ENCODE data around the gene TRAPPC14.
"Not testable (repeated sequence)": the region's sequence is repeated elsewhere in the genome, so short reads cannot be mapped to it uniquely, and the experiment has no call there.

Gene TRAPPC14

GRCh38 chr7:100158229-100159098 is at the start of gene TRAPPC14:
Gene TRAPPC14 (minus strand): TSS chr7:100158723. CDS start chr7:100158499, 224 bp downstream.
- Mint-ChIP-seq H3K27ac (peak within 1 kb of the TSS; percentile 86), H3K4me1 (peaks cover 42% of the 10 kb centered on the region)

GRCh38 chr7:100204454-100204853 is 45.9 kb upstream of the TRAPPC14 start:
- no peak overlapping the region for H3K27ac Mint-ChIP-seq
- ATAC-seq, result no peak
- H3K4me1 Mint-ChIP-seq, result peaks cover 22% of the 10 kb centered on the region
- H3K27me3 Mint-ChIP-seq, result no peaks in the 10 kb centered on the region
- no peak overlapping the region for H3K4me3 Mint-ChIP-seq
- H3K36me3 Mint-ChIP-seq (ENCODE audit: low read depth), result no peaks in the 10 kb centered on the region
- no peak for DNase-seq
- H3K9me3 Mint-ChIP-seq, result no peaks in the 10 kb centered on the region

More at GRCh38 chr7:100158229-100159098, at the start of gene TRAPPC14:
- DNase-seq, result peak; percentile 97
- peak; percentile 71 for ATAC-seq
- Mint-ChIP-seq H3K27me3 (no peaks in the 10 kb centered on the region), H3K36me3 (ENCODE audit: low read depth) (peaks cover 17% of the 10 kb centered on the region), H3K4me3 (peak within 1 kb of the TSS; percentile 85), H3K9me3 (no peaks in the 10 kb centered on the region)

GRCh38 chr7:100200693-100201092 is 42.2 kb upstream of the TRAPPC14 start:
- ATAC-seq (no peak), DNase-seq (no peak)
- H3K27me3 Mint-ChIP-seq, result no peaks in the 10 kb centered on the region
- no peaks in the 10 kb centered on the region for H3K9me3 Mint-ChIP-seq
- H3K4me3 Mint-ChIP-seq, result no peak overlapping the region
- no peaks in the 10 kb centered on the region for H3K36me3 Mint-ChIP-seq (ENCODE audit: low read depth)
- H3K27ac Mint-ChIP-seq, result no peak overlapping the region
- H3K4me1 Mint-ChIP-seq, result peaks cover 15% of the 10 kb centered on the region

- Mint-ChIP-seq H3K27me3 (no peaks in the 10 kb centered on the region), H3K4me3 (no peak overlapping the region), H3K9me3 (no peaks in the 10 kb centered on the region), H3K27ac (no peak overlapping the region), H3K36me3 (ENCODE audit: low read depth) (no peaks in the 10 kb centered on the region), H3K4me1 (peaks cover 31% of the 10 kb centered on the region)
- DNase-seq (no peak), ATAC-seq (no peak)
These were observed 39.7 kb upstream of the TRAPPC14 start for GRCh38 chr7:100198266-100198665.

GRCh38 chr7:100195901-100196322 is 37.4 kb upstream of the TRAPPC14 start:
- not testable (repeated sequence) for ATAC-seq; H3K4me3 Mint-ChIP-seq; H3K36me3 Mint-ChIP-seq (ENCODE audit: low read depth); H3K9me3 Mint-ChIP-seq; H3K27ac Mint-ChIP-seq; H3K27me3 Mint-ChIP-seq; DNase-seq
- H3K4me1 Mint-ChIP-seq, result peaks cover 49% of the 10 kb centered on the region

- no peak overlapping the region for H3K27ac Mint-ChIP-seq
- H3K4me3 Mint-ChIP-seq, result no peak overlapping the region
- no peaks in the 10 kb centered on the region for H3K9me3 Mint-ChIP-seq
- ATAC-seq (no peak), DNase-seq (no peak)
- no peaks in the 10 kb centered on the region for H3K36me3 Mint-ChIP-seq (ENCODE audit: low read depth)
- H3K4me1 Mint-ChIP-seq, result peaks cover 52% of the 10 kb centered on the region
- H3K27me3 Mint-ChIP-seq, result no peaks in the 10 kb centered on the region
These were observed 36.7 kb upstream of the TRAPPC14 start for GRCh38 chr7:100195222-100195621.

- DNase-seq (no peak), ATAC-seq (no peak)
- Mint-ChIP-seq H3K27me3 (no peaks in the 10 kb centered on the region), H3K36me3 (ENCODE audit: low read depth) (no peaks in the 10 kb centered on the region), H3K27ac (no peak overlapping the region), H3K4me1 (peaks cover 49% of the 10 kb centered on the region), H3K9me3 (no peaks in the 10 kb centered on the region), H3K4me3 (no peak overlapping the region)
These were observed 34.4 kb upstream of the TRAPPC14 start for GRCh38 chr7:100192969-100193368.

- H3K9me3 Mint-ChIP-seq; H3K4me3 Mint-ChIP-seq; ATAC-seq; H3K36me3 Mint-ChIP-seq (ENCODE audit: low read depth); DNase-seq; H3K27me3 Mint-ChIP-seq: not testable (repeated sequence)
- Mint-ChIP-seq H3K4me1 (peaks cover 49% of the 10 kb centered on the region), H3K27ac (peak overlapping the region; percentile 56)
These were observed 33.8 kb upstream of the TRAPPC14 start for GRCh38 chr7:100192281-100192862.

GRCh38 chr7:100191775-100192174 is 33.3 kb upstream of the TRAPPC14 start:
- DNase-seq, result no peak
- H3K4me1 Mint-ChIP-seq, result peaks cover 49% of the 10 kb centered on the region
- peak overlapping the region; percentile 56 for H3K27ac Mint-ChIP-seq
- H3K36me3 Mint-ChIP-seq (ENCODE audit: low read depth), result no peaks in the 10 kb centered on the region
- no peaks in the 10 kb centered on the region for H3K9me3 Mint-ChIP-seq
- no peak for ATAC-seq
- H3K27me3 Mint-ChIP-seq, result no peaks in the 10 kb centered on the region
- no peak overlapping the region for H3K4me3 Mint-ChIP-seq

- Mint-ChIP-seq H3K4me3 (no peak overlapping the region), H3K9me3 (no peaks in the 10 kb centered on the region), H3K4me1 (peaks cover 41% of the 10 kb centered on the region), H3K36me3 (ENCODE audit: low read depth) (no peaks in the 10 kb centered on the region), H3K27me3 (no peaks in the 10 kb centered on the region), H3K27ac (peak overlapping the region; percentile 79)
- no peak for DNase-seq
- peak; percentile 83 for ATAC-seq
These were observed 31.7 kb upstream of the TRAPPC14 start for GRCh38 chr7:100190048-100190711.

- H3K4me3 Mint-ChIP-seq, result no peak overlapping the region
- ATAC-seq, result no peak
- H3K36me3 Mint-ChIP-seq (ENCODE audit: low read depth), result no peaks in the 10 kb centered on the region
- H3K27me3 Mint-ChIP-seq, result no peaks in the 10 kb centered on the region
- DNase-seq, result no peak
- H3K27ac Mint-ChIP-seq, result peak overlapping the region; percentile 23
- H3K4me1 Mint-ChIP-seq, result peaks cover 33% of the 10 kb centered on the region
- no peaks in the 10 kb centered on the region for H3K9me3 Mint-ChIP-seq
These were observed 30.5 kb upstream of the TRAPPC14 start for GRCh38 chr7:100189061-100189460.

- ATAC-seq, result no peak
These were observed 27.2 kb upstream of the TRAPPC14 start for GRCh38 chr7:100185726-100186125.

GRCh38 chr7:100183090-100183489 is 24.6 kb upstream of the TRAPPC14 start:
- ATAC-seq; H3K27ac Mint-ChIP-seq; DNase-seq; H3K27me3 Mint-ChIP-seq; H3K36me3 Mint-ChIP-seq (ENCODE audit: low read depth); H3K9me3 Mint-ChIP-seq; H3K4me3 Mint-ChIP-seq: not testable (repeated sequence)
- peaks cover 29% of the 10 kb centered on the region for H3K4me1 Mint-ChIP-seq

More at GRCh38 chr7:100185726-100186125, 27.2 kb upstream of the TRAPPC14 start:
- Mint-ChIP-seq H3K27ac (no peak overlapping the region), H3K4me1 (peaks cover 34% of the 10 kb centered on the region), H3K36me3 (ENCODE audit: low read depth) (peaks cover 2% of the 10 kb centered on the region), H3K27me3 (no peaks in the 10 kb centered on the region), H3K4me3 (no peak overlapping the region), H3K9me3 (no peaks in the 10 kb centered on the region)
- no peak for DNase-seq

GRCh38 chr7:100182616-100183015 is 24.1 kb upstream of the TRAPPC14 start:
- DNase-seq; H3K9me3 Mint-ChIP-seq; H3K4me3 Mint-ChIP-seq; H3K27me3 Mint-ChIP-seq; H3K27ac Mint-ChIP-seq; ATAC-seq; H3K36me3 Mint-ChIP-seq (ENCODE audit: low read depth): not testable (repeated sequence)
- H3K4me1 Mint-ChIP-seq, result peaks cover 32% of the 10 kb centered on the region
